Measurements from ENCODE around the gene ZIC4. TPM values are rescaled to one million over a fixed set of nuclear protein-coding genes. Genes with fewer than 3 reads are reported as not detected.

ZIC4 gene
- total RNA-seq, 2 donors from 2014 or later = not detected

GRCh38 chr3:147393261-147393942, 12.9 kb downstream of the ZIC4 start:
- H3K9me3 ChIP-seq = no peaks in the 10 kb centered on the region
- no peak for DNase-seq
- H3K4me3 ChIP-seq = no peak overlapping the region
- no peaks in the 10 kb centered on the region for H3K4me1 ChIP-seq
- H3K27me3 ChIP-seq = peaks cover 90% of the 10 kb centered on the region
- no peak overlapping the region for H3K9ac ChIP-seq (ENCODE audit: low read depth in 2 of 2, low read length in 2 of 2)
- no peak for TF ChIP-seq CTCF (IDR thresholded peaks at IDR 0.05)
- H3K36me3 ChIP-seq = no peaks in the 10 kb centered on the region
- intact Hi-C loops (cut with DNase I) = no loop called here
- H3K27ac ChIP-seq = no peak overlapping the region

- no peak overlapping the region for H3K9ac ChIP-seq (ENCODE audit: low read depth in 2 of 2, low read length in 2 of 2)
- intact Hi-C loops (cut with DNase I) = no loop called here
- H3K27ac ChIP-seq = no peak overlapping the region
- H3K36me3 ChIP-seq = no peaks in the 10 kb centered on the region
- H3K27me3 ChIP-seq = peaks cover 94% of the 10 kb centered on the region
- no peak for TF ChIP-seq CTCF (IDR thresholded peaks at IDR 0.05)
- no peaks in the 10 kb centered on the region for H3K4me1 ChIP-seq
- H3K4me3 ChIP-seq = no peak overlapping the region
- no peak for DNase-seq
- H3K9me3 ChIP-seq = no peaks in the 10 kb centered on the region
Measured at GRCh38 chr3:147392625-147392946, 13.8 kb downstream of the ZIC4 start.

- no peak for TF ChIP-seq CTCF (IDR thresholded peaks at IDR 0.05)
- H3K4me3 ChIP-seq = no peak overlapping the region
- peaks cover 92% of the 10 kb centered on the region for H3K27me3 ChIP-seq
- no peaks in the 10 kb centered on the region for H3K36me3 ChIP-seq
- intact Hi-C loops (cut with DNase I) = no loop called here
- no peaks in the 10 kb centered on the region for H3K9me3 ChIP-seq
- no peak for DNase-seq
- no peak overlapping the region for H3K9ac ChIP-seq (ENCODE audit: low read depth in 2 of 2, low read length in 2 of 2)
- H3K27ac ChIP-seq = no peak overlapping the region
- no peaks in the 10 kb centered on the region for H3K4me1 ChIP-seq
Measured at GRCh38 chr3:147391781-147392624, 14.3 kb downstream of the ZIC4 start.

- DNase-seq = no peak
- Histone ChIP-seq H3K4me1 (no peaks in the 10 kb centered on the region), H3K4me3 (no peak overlapping the region), H3K27ac (no peak overlapping the region), H3K27me3 (peaks cover 89% of the 10 kb centered on the region), H3K36me3 (no peaks in the 10 kb centered on the region), H3K9me3 (no peaks in the 10 kb centered on the region), H3K9ac (ENCODE audit: low read depth in 2 of 2, low read length in 2 of 2) (no peak overlapping the region)
- intact Hi-C loops (cut with DNase I) = no loop called here
- TF ChIP-seq CTCF (IDR thresholded peaks at IDR 0.05) = no peak
Measured at GRCh38 chr3:147390589-147391569, 15.5 kb downstream of the ZIC4 start.

GRCh38 chr3:147389717-147390116, 16.6 kb downstream of the ZIC4 start:
- Histone ChIP-seq H3K27ac (no peak overlapping the region), H3K4me3 (no peak overlapping the region), H3K36me3 (no peaks in the 10 kb centered on the region), H3K9ac (ENCODE audit: low read depth in 2 of 2, low read length in 2 of 2) (no peak overlapping the region), H3K9me3 (no peaks in the 10 kb centered on the region), H3K4me1 (no peaks in the 10 kb centered on the region), H3K27me3 (peaks cover 87% of the 10 kb centered on the region)
- intact Hi-C loops (cut with DNase I) = no loop called here
- no peak for DNase-seq
- no peak for TF ChIP-seq CTCF (IDR thresholded peaks at IDR 0.05)

All from colonic mucosa (tissue), 4 donors.